ENCODE data around the gene FZD7.

FZD7 gene

DNA sequence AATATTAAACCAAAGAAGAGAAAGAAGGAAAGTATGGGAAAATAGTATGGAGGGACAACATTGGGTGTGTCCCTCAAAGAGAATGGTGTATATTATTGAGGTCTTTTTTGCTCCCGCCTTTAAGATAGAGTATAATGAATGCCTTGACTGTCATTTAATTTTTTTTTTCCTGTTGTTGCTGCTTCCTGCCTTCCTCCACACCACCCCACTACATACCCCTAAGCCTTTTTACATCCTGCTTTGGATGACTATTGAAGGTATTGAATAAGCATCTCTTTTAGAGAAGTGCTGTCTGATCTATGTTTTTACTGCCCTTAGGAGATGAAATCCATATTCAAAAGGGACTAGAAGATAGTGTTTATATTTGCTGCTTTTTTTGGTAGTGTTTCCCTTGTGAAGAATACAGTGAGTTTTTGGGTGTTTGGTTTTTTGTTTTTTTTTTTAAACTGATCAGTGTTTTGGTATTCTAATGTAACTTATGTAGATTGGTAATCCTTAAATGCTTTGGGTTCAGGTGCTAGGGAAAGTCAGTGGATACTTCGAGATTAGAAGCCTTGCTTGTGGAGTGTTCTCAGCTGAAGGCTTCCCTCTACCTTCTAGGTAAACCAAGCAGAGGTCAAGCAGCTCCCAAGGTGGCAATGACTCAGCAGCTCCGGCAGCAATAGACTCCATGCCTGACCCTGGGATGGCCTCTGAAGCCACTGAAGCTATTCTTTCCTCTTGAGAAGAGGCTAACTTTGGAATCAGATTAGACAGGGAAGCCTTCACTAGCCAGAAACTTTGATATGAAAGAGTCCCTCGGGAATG, 5.0 kb downstream of the FZD7 start:
- FAIRE-seq = no peak

DNA sequence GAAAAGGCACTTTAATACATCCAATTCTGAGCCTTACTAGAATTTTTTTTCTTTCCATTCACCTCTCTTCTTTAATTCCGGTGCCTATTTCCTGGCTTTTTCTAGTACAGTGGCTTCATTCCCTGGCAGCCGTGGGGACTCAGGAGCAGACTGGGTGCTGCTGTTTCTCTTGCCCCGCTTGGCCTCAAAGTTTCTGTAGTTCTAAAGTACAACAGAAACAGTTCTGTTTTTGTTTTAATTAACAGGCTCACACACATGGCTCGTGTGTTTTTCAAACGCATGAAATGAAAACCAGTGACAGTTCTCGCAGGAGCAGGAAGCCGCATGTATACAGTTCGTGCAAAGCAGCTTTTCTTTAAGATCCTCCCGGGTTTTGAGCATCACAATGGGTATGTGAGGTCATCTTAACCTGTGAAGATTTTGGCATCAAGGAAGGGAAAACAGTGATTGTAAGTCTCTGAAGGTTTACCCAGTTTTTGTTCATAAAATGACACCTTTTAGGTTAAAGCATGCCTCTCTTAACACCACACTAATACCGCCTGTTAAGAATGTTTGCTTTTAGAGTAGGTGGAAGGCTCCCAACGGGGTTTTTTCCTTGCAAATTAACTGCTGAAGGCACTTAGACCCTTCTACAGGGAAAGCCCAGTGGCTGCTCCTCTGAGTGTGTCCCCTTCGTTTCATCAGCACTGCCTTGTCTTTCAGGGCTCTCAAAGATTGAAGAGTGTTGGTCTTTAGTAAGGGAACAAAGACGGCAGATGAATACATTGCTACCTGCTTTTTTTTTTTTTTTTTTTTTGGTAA, 5.8 kb downstream of the FZD7 start:
- no peak for FAIRE-seq

GRCh38 chr2:202040079-202040844, 6.6 kb downstream of the FZD7 start:
- FAIRE-seq = no peak

GRCh38 chr2:202042444-202042843, 8.8 kb downstream of the FZD7 start:
- no peak for FAIRE-seq

DNA sequence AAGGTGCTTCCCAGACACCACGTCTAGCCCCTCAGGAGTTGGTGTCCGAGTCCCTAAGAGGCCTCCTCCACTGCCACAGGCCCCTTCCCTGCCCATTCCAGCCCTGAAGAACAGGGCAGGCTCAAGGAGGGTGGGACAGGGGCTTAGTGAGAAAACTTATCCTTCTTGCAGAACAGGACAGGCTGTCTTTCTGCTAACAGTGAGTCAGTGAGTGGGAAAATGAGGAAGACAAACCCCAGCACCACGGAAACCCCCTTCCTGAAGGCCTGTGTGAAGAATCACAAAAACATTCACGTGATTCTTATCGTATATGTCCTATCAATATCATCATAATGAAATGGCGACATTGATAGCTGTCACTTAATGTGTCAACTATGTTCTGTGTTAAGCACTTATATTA, 9.8 kb downstream of the FZD7 start:
- FAIRE-seq = no peak

- FAIRE-seq = no peak
These were observed 11.1 kb downstream of the FZD7 start for GRCh38 chr2:202044777-202045176.

- no peak for FAIRE-seq
These were observed 12.9 kb downstream of the FZD7 start for GRCh38 chr2:202046572-202046971.

DNA sequence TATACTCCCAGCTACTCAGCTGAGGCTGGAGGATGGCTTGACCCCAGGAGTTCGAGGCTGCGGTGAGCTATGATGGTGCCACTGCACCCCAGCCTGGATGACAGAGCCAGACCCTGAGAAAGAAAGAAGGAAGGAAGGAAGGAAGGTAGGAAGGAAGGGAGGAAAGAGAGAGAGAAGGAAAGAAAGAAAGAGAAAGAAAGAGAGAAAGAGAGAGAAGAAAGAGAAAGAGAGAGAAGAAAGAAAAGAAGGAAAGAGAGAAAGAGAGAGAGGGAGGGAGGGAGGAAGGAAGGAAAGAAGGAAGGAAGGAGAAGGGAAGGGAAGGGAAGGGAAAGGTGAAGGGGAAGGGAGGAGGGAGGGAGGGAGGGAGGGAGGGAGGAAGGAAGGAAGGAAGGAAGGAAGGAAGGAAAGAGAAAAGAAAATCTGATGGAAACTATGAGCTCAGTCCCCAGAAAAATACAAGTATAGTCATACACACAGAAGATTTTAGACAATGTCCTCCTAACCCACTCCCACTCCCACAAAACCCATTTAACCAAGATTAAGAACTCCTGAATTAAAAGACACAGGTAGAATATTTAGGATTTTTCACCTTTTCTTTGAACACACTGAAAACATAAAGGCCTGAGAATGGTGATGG, 15.6 kb downstream of the FZD7 start:
- FAIRE-seq = no peak

GRCh38 chr2:202049840-202050239, 16.2 kb downstream of the FZD7 start:
- no peak for FAIRE-seq

GRCh38 chr2:202050652-202051051, 17.0 kb downstream of the FZD7 start:
- no peak for FAIRE-seq

DNA sequence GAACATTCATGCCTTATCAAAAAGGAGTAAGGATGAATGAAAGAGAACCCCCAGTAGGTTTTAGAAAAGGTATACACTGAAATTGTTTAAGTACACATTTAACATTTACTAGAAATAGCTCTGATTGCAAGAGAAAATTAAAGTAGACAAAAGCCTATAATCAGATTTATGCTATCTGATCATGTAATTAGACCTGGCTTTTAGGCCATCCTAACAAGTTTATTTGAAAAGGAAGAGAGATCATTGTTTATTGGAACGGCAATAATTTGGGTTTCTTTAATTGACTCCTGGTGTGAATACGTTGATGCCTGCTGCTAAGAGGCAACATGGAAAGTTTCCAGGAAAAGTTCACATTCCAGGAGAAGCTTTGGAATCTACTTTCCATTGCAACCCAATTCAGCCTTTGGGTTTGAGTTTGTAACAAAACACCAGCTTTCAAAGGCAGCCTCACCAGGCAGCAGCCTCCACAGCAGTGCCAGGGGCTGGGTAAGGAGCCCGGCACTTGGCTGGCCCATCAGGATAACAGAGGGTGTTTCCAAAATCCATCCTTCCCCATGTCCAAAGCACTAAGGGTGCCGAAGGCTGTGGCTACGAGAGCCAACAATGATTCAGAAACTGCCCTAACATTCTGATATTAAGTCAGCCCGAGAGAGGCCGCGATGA, 18.0 kb downstream of the FZD7 start:
- no peak for FAIRE-seq

GRCh38 chr2:202052235-202052634, 18.6 kb downstream of the FZD7 start:
- FAIRE-seq = no peak

DNA sequence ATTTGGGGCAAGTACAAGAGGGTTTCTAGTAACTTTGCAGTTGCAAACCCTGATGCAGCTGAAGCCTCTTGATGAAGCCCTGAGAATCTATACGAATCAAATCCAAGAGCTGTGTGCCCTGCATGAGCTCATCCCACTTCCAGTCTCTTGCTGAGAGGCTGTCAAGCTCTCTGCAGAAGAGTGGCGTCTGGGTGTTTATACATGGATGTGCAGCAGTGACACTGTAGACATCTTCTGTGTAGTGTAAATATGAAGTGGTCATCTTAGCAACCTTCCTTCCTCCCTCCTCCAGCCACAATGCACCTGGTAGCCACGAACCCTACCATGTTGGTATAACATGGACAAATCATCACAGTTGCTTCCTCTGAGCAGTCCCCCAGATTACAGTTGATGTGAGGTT, 21.0 kb downstream of the FZD7 start:
- no peak for FAIRE-seq

DNA sequence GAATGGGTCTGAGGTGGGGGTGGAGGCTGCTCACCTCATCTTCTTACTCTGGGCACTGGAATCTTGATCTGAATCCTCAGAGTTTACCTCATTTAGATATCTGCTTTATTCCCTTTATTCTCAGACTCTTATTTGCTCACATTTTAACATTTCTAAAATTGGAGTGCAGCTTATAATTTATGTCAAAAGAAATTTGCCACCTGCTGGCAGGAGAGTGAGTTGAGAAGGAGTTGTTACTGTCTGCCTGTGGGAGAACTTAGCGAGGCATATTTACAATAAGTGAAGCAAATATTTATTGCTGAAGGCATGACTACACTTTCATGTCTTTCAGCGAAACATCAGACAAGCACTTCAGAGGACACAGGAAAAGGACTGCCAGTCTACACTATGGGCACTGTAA, 23.0 kb downstream of the FZD7 start:
- FAIRE-seq = no peak

DNA sequence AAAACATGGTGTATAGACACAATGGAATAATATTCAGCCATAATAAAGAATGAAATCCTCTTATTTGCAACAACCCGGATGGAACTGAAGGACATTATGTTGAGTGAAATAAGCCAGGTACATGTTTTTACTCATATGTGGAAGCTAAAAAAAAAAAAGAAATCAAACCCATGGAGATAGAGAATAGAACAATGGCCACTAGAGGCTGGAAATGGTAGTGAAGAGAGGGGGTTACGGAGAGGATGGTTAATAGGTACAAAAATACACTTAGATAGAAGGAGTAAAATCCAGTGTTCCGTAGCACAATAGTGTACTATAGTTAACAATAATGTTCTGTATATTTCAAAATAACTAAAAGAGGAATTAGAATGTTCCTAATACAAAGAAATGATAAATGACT, 26.6 kb downstream of the FZD7 start:
- FAIRE-seq = no peak

- FAIRE-seq = no peak
These were observed 28.0 kb downstream of the FZD7 start for GRCh38 chr2:202061695-202062094.

DNA sequence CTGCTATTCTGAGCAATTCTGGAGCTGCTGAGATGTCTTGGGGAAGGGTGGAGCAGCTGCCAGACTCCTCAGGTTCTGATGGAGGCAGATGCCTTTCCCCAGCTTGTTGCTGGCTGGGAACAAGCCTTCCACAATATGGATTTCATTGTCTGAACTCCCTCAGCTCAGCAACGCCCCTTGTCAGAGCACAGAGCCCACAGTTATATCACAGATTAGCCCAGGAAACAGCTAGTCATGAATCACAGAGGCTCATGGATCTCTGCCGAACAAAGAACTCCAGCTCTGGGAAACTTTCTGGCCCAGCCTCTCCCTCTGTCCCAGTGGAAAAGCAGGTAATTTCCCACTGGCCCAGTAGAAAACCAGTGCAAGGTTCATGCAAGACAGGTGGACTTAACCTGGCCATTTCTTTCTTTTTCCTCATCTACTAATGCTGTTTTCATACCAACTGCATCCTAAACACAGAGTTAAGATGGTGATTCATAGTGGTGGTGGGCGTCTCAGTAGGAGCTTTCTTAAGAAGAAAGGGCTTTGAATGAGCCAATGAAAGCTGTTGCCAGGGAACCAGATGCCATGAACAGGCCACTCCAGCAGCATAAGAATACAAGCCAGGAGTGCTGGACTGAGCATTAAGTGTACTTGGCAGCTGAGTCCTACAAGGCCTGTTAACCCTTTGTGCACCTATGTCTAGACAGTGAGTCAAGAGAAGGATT, 30.7 kb downstream of the FZD7 start:
- FAIRE-seq = no peak

DNA sequence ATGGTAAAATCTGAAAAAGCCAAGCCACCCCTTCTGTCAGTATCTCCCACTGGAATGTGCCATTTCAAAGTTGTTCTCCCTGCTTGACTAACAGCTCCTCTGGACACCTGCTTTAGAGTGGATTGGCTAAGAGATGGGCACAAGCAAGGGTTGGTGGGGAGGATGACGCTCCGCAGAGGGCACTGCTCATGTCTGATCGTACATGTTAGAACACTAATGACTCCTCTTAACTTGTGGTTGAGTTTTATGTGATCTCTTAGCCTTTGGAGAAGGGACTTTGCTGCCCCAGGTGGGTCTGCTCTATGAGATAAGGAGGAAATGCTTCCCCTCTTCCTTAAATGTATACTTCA, 31.2 kb downstream of the FZD7 start:
- no peak for FAIRE-seq

DNA sequence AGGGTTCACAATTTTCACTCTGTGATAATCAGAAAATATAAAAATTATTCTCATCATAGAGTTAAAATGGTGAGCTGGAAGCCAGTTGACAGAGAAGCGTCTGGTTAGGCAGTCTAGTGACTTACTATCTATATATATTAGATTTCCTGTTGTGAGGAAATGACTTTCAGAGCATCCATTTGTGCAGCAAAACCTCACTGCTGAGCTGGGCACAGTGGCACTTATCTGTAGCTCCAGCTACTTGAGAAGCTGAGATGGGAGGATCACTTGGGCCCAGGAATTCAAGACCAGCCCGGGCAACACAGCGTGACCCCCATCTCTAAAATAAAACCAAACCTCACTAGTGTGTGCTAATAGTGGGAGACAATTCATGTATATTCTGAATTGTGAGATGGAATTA, 32.2 kb downstream of the FZD7 start:
- no peak for FAIRE-seq

DNA sequence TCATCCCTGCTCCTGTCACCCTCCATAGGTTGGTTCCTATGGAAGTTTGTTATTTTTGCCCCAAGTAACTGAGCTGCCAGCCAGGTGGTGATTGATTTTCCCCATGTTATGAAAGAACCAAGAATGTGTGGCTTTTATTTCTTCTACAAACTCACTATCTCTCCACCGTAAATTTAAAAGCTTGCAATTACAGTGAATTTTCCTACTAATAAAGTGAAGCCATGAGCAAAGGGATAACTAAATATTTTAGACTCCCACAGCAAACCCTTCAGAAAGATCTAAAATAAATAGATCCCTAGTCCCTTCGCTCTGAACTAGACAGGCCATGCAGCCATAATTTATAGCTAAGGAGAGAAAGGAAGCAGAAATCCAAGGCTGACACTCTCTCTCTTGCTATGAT, 33.2 kb downstream of the FZD7 start:
- no peak for FAIRE-seq

DNA sequence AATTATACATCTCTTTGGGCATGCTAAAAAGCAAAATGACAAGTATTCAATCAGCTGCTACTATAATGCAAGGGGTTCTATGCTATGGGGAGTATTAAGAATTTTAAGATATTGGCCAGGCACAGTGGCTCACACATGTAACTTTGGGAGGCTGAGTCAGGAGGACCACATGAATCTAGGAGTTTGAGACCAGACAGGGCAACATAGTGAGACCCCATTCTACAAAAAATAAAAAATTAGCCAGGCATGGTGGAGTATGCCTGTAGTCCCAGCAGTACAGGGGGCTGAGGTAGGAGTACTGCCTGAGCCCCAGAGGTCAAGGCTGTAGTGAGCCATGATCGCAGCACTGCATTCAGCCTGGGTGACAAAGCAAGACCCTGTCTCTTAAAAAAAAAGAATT, 33.9 kb downstream of the FZD7 start:
- FAIRE-seq = no peak

All from endometrium (tissue), 2 donors.